ENCODE results near the gene DYNLRB2. TPM values are rescaled to one million over a fixed set of nuclear protein-coding genes. Genes with fewer than 3 reads are reported as not detected.

Gene DYNLRB2
- total and polyA plus RNA-seq, 9 of the 15 experiments (the other 6 are each of a cell fraction or from before 2014, with no cell fraction given): not detected

- TF ChIP-seq GTF2B (IDR thresholded peaks at IDR 0.05; ENCODE audit: extremely low read depth, insufficient read length): no peak
- TF ChIP-seq ARID4B (CRISPR knock-in tag; IDR thresholded peaks at IDR 0.05): no peak
- TF ChIP-seq THAP12 (CRISPR knock-in tag; IDR thresholded peaks at IDR 0.05): no peak
- TF ChIP-seq, protein P1, sequence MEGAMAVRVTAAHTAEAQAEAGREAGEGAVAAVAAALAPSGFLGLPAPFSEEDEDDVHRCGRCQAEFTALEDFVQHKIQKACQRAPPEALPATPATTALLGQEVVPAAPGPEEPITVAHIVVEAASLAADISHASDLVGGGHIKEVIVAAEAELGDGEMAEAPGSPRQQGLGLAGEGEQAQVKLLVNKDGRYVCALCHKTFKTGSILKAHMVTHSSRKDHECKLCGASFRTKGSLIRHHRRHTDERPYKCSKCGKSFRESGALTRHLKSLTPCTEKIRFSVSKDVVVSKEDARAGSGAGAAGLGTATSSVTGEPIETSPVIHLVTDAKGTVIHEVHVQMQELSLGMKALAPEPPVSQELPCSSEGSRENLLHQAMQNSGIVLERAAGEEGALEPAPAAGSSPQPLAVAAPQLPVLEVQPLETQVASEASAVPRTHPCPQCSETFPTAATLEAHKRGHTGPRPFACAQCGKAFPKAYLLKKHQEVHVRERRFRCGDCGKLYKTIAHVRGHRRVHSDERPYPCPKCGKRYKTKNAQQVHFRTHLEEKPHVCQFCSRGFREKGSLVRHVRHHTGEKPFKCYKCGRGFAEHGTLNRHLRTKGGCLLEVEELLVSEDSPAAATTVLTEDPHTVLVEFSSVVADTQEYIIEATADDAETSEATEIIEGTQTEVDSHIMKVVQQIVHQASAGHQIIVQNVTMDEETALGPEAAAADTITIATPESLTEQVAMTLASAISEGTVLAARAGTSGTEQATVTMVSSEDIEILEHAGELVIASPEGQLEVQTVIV (CRISPR knock-in tag; IDR thresholded peaks at IDR 0.05; ENCODE audit: borderline replicate concordance): no peak
- no peak for TF ChIP-seq DMBX1 (CRISPR knock-in tag; IDR thresholded peaks at IDR 0.05; ENCODE audit: borderline replicate concordance)
- 0 out of 2 replicates have a peak, but pooled peaks have one; percentile 39 for TF ChIP-seq ZNF197 (CRISPR knock-in tag; IDR thresholded peaks at IDR 0.05; ENCODE audit: low read depth)
- no peak for TF ChIP-seq SNAPC5 (CRISPR knock-in tag; IDR thresholded peaks at IDR 0.05)
- TF ChIP-seq ZNF589 (CRISPR knock-in tag; IDR thresholded peaks at IDR 0.05; ENCODE audit: low read depth): peak; percentile 70; the same call in 1 of the 2 replicates
- no peak for TF ChIP-seq TAF15 (IDR thresholded peaks at IDR 0.05; ENCODE audit: low read depth, low read length)
- TF ChIP-seq C11orf30 (IDR thresholded peaks at IDR 0.05; ENCODE audit: low read depth): peak; percentile 95
- TF ChIP-seq, protein P2, sequence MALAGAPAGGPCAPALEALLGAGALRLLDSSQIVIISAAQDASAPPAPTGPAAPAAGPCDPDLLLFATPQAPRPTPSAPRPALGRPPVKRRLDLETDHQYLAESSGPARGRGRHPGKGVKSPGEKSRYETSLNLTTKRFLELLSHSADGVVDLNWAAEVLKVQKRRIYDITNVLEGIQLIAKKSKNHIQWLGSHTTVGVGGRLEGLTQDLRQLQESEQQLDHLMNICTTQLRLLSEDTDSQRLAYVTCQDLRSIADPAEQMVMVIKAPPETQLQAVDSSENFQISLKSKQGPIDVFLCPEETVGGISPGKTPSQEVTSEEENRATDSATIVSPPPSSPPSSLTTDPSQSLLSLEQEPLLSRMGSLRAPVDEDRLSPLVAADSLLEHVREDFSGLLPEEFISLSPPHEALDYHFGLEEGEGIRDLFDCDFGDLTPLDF (CRISPR knock-in tag; IDR thresholded peaks at IDR 0.05): no peak
Measured at GRCh38 chr16:80540516-80541305, at the start of gene DYNLRB2 (continued).
